ENCODE measurements around the gene MARF1. TPM values are rescaled to one million over a fixed set of nuclear protein-coding genes. Genes with fewer than 3 reads are reported as not detected.
"Not testable (repeated sequence)": the region's sequence is repeated elsewhere in the genome, so short reads cannot be mapped to it uniquely, and the experiment has no call there.

MARF1 gene
- total and polyA plus RNA-seq, 11 donors = 11.4 to 61.3 (median 42.0) TPM

DNA sequence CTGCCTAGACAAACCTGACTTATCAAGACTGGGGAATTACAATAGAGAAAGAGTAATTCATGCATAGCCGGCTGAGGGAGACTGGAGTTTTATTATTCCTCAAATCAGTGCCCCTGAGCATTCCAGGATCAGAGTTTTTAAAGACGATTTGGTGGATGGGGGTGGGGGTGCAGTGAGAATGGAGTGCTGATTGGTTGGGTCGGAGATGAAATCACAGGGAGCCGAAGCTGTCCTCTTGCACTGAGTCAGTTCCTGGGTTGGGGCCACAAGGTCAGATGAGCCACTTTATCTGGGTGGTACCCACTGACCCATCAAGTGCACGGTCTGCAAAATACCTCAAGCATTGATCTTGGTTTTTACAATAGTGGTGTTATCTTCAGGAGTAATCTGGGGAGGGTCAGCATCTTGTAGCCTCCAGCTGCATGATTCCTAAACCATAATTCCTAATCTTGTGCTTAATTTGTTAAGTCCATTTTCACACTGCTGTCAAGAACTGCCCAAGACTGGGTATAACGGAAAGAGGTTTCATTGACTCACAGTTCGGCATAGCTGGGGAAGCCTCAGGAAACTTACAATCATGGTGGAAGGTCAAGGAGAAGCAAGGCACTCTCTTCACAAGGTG lies 69.6 kb downstream of the MARF1 start:
- no peak for ATAC-seq
- H3K27me3 ChIP-seq = no peaks in the 10 kb centered on the region
- DNase-seq = no peak
- H3K36me3 ChIP-seq = peaks cover 0 to 13% (median 0%) of the 10 kb centered on the region in 9 donors
- peaks cover 0 to 28% (median 0%) of the 10 kb centered on the region in 12 donors for H3K4me1 ChIP-seq
- no peaks in the 10 kb centered on the region for H3K9me3 ChIP-seq
- H3K4me3 ChIP-seq = no peak overlapping the region
- intact Hi-C loops (cut with DNase I) = no loop called here
- no peak overlapping the region for H3K27ac ChIP-seq
- no peak for TF ChIP-seq POLR2A (IDR thresholded peaks at IDR 0.05)
- WGBS, 4 donors = 83 to 94% (median 90%) methylated on average over 7 of the region's 7 CpGs

DNA sequence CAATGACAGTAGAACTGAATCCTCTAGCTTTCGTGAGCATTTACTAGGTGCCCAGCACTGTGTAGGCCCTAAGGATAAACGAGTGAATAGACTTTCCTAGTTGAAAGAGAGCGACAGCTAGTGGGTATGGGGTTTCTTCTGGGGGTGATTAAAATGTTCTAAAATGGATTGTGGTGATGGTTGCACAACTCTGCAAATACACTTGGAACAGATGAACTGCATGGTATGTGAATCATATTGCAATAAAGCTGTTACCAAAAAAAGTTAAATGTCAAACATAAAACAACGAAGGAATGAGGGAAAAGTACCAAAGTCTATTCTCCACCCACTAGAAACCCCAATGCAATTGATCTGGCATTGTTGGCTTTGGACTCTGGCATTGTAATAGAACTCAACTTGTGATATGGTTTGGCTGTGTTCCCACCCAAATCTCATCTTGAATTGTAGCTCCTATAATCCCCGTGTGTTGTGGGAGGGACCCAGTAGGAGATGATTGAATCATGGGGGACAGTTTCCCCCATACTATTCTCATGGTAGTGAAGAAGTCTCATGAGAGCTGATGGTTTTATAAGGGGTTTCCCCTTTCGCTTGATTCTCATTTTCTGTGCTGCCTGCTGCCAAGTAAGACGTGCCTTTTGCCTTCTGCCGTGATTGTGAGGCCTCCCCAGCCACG lies 70.5 kb downstream of the MARF1 start:
- Histone ChIP-seq H3K27ac (no peak overlapping the region), H3K27me3 (no peaks in the 10 kb centered on the region), H3K9me3 (no peaks in the 10 kb centered on the region), H3K36me3 (peaks cover 0 to 18% (median 0%) of the 10 kb centered on the region in 9 donors), H3K4me1 (peaks cover 0 to 28% (median 0%) of the 10 kb centered on the region in 12 donors), H3K4me3 (no peak overlapping the region)
- intact Hi-C loops (cut with DNase I) = no loop called here
- no peak for ATAC-seq
- 69 to 77% (median 74%) methylated on average over 9 of the region's 9 CpGs for WGBS, 4 donors
- TF ChIP-seq, protein P1, sequence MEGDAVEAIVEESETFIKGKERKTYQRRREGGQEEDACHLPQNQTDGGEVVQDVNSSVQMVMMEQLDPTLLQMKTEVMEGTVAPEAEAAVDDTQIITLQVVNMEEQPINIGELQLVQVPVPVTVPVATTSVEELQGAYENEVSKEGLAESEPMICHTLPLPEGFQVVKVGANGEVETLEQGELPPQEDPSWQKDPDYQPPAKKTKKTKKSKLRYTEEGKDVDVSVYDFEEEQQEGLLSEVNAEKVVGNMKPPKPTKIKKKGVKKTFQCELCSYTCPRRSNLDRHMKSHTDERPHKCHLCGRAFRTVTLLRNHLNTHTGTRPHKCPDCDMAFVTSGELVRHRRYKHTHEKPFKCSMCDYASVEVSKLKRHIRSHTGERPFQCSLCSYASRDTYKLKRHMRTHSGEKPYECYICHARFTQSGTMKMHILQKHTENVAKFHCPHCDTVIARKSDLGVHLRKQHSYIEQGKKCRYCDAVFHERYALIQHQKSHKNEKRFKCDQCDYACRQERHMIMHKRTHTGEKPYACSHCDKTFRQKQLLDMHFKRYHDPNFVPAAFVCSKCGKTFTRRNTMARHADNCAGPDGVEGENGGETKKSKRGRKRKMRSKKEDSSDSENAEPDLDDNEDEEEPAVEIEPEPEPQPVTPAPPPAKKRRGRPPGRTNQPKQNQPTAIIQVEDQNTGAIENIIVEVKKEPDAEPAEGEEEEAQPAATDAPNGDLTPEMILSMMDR (IDR thresholded peaks at IDR 0.05) = no peak
- no peak for TF ChIP-seq POLR2A (IDR thresholded peaks at IDR 0.05)
- no peak for DNase-seq

DNA sequence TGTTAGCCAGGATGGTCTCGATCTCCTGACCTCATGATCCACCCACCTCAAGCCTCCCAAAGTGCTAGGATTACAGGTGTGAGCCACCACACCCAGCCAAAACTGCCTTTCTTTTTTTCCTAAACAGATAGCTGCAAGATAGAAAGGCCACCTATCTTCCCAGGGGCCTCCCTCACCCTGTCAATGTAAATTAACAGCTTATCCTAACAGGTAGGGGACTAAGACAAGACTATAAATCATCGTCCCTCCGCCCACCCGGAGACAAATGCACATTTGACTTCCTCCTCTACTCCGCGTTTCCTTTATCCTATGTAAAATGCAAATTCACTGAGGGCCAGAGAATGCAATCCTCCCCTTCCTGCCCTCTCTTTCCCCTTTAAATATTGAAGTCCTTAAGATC lies 71.4 kb downstream of the MARF1 start:
- DNase-seq (no peak), ATAC-seq (no peak)
- H3K36me3 ChIP-seq = peaks cover 0 to 18% (median 0%) of the 10 kb centered on the region in 9 donors
- WGBS, 4 donors = 79 to 89% (median 81%) methylated on average over 6 of the region's 6 CpGs
- TF ChIP-seq, protein P1 (IDR thresholded peaks at IDR 0.05) = no peak
- no peak for TF ChIP-seq POLR2A (IDR thresholded peaks at IDR 0.05)
- H3K4me1 ChIP-seq = peaks cover 0 to 28% (median 0%) of the 10 kb centered on the region in 12 donors
- no peak overlapping the region for H3K27ac ChIP-seq
- no peaks in the 10 kb centered on the region for H3K27me3 ChIP-seq
- no peaks in the 10 kb centered on the region for H3K9me3 ChIP-seq
- H3K4me3 ChIP-seq = no peak overlapping the region
- intact Hi-C loops (cut with DNase I) = no loop called here

DNA sequence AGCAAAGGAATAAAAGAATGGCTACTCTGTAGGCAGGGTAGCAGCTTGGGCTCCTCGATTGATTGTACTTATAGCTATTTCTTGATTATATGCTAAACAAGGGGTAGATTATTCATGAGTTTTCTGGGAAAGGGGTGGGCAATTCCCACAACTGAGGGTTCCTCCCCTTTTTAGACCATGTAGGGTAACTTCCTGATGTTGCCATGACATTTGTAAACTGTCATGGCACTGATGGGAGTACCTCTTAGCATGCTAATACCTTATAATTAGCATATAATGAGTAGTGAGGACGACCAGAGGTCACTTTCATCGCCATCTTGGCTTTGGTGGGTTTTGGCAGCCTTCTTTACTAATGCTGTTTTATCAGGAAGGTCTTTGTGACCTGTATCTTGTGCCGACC lies 72.3 kb downstream of the MARF1 start:
- intact Hi-C loops (cut with DNase I); H3K27me3 ChIP-seq; H3K4me3 ChIP-seq; H3K9me3 ChIP-seq; H3K27ac ChIP-seq; DNase-seq: not testable (repeated sequence)
- Histone ChIP-seq H3K36me3 (peaks cover 0 to 18% (median 0%) of the 10 kb centered on the region in 9 donors), H3K4me1 (peaks cover 0 to 26% (median 0%) of the 10 kb centered on the region in 12 donors)
- 51 to 66% (median 62%) methylated on average over 4 of the region's 4 CpGs for WGBS, 4 donors
- peak in 1 of 4 donors; percentile 14 for ATAC-seq

DNA sequence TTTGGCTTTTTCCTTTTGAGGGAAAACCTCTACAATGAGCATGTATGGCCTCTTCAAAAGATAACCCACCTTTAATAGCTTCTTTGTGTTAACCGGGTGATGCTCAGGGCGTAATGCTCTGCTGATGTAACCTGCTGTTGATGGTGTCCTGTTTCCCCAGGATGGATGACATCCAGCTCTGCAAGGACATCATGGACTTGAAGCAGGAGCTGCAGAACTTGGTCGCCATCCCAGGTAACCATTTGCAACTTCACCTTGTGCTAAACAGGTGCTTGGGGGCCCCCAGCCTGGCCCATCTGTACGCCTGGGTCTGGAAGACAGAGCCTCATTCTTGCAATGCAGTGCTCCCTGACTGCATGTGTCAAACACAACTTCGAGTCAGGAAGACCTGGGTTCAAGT lies 75.1 kb downstream of the MARF1 start:
- TF ChIP-seq, protein P1 (IDR thresholded peaks at IDR 0.05) = no peak
- TF ChIP-seq POLR2A (IDR thresholded peaks at IDR 0.05) = no peak
- WGBS, 4 donors = 95 to 100% (median 96%) methylated on average over 4 to 5 of the region's 5 CpGs
- no peak overlapping the region for H3K4me3 ChIP-seq
- ATAC-seq (no peak), DNase-seq (no peak)
- H3K9me3 ChIP-seq = no peaks in the 10 kb centered on the region
- intact Hi-C loops (cut with DNase I) = no loop called here
- peaks cover 0 to 18% (median 0%) of the 10 kb centered on the region in 9 donors for H3K36me3 ChIP-seq
- no peak overlapping the region for H3K27ac ChIP-seq
- no peaks in the 10 kb centered on the region for H3K27me3 ChIP-seq
- H3K4me1 ChIP-seq = peaks cover 0 to 16% (median 5%) of the 10 kb centered on the region in 12 donors
